Liver (tissue), 9 donors: ENCODE results near the gene LAMA1. TPM values are rescaled to one million over a fixed set of nuclear protein-coding genes. Genes with fewer than 3 reads are reported as not detected.

Experiments
- DNase-seq: peaks from one replicate; pipeline ENCODE4 v3.0.0-alpha.2; 2017; ENCODE audit warnings: low spot score
- H3K27ac ChIP-seq, 2 donors: one replicate each; pipeline ENCODE4 v1.7.0; 2013; ENCODE audit warnings: inconsistent platforms in 2 of 2, low read length in 2 of 2, control low read depth in 1 of 2, low read depth in 1 of 2, mild to moderate bottlenecking in 1 of 2
- H3K27me3 ChIP-seq, 4 donors: one replicate each; pipeline versions ENCODE4 v1.6.1 to v1.7.0; 2013; ENCODE audit warnings: low read length in 3 of 4, inconsistent platforms in 1 of 4, mild to moderate bottlenecking in 1 of 4, moderate library complexity in 1 of 4; ENCODE audit not compliant: control insufficient read depth in 4 of 4, insufficient read depth in 4 of 4
- H3K36me3 ChIP-seq, 4 donors: one replicate each; pipeline versions ENCODE4 v1.6.1 to v1.7.0; 2013; ENCODE audit warnings: low read length in 3 of 4, mild to moderate bottlenecking in 3 of 4, low read depth in 1 of 4, moderate library complexity in 1 of 4; ENCODE audit not compliant: control insufficient read depth in 4 of 4, insufficient read depth in 3 of 4
- H3K4me1 ChIP-seq, 4 donors: one replicate each; pipeline versions ENCODE4 v1.6.1 to v1.7.0; 2013; ENCODE audit warnings: low read length in 3 of 4, mild to moderate bottlenecking in 3 of 4, moderate library complexity in 1 of 4; ENCODE audit not compliant: control insufficient read depth in 4 of 4, insufficient read depth in 4 of 4
- H3K4me3 ChIP-seq, 3 donors: one replicate each; pipeline versions ENCODE4 v1.6.1 to v1.7.0; 2013; ENCODE audit warnings: low read length in 3 of 3, control low read depth in 1 of 3, low read depth in 1 of 3, mild to moderate bottlenecking in 1 of 3
- H3K9ac ChIP-seq, 2 donors: one replicate each; pipeline ENCODE4 v1.7.0; 2013; ENCODE audit warnings: low read length in 2 of 2, mild to moderate bottlenecking in 2 of 2, moderate library complexity in 2 of 2, control low read depth in 1 of 2, low read depth in 1 of 2
- H3K9me3 ChIP-seq, 4 donors: one replicate each; pipeline versions ENCODE4 v1.6.1 to v1.7.0; 2013; ENCODE audit warnings: low read length in 3 of 4; ENCODE audit not compliant: control insufficient read depth in 4 of 4
- EGR1 ChIP-seq, 2 donors: IDR thresholded peaks; 2 replicates each; pipeline ENCODE4 v1.6.1; 2016 to 2018; ENCODE audit warnings: antibody characterized with exemption in 2 of 2, low read depth in 2 of 2
- FOXA1 ChIP-seq: IDR thresholded peaks from 2 replicates; pipeline ENCODE4 v1.6.1; 2016; ENCODE audit warnings: antibody characterized with exemption
- FOXA2 ChIP-seq: IDR thresholded peaks from 2 replicates; pipeline ENCODE4 v1.6.1; 2016; ENCODE audit warnings: antibody characterized with exemption
- GABPA ChIP-seq, 2 donors: IDR thresholded peaks in 1 of 2; conservative IDR thresholded peaks in 1 of 2; 2 replicates each; pipeline ENCODE4 v1.6.1; 2016; ENCODE audit warnings: antibody characterized with exemption in 2 of 2, mild to moderate bottlenecking in 1 of 2, moderate library complexity in 1 of 2
- NR2F2 ChIP-seq: IDR thresholded peaks from 2 replicates; pipeline ENCODE4 v1.6.1; 2016; ENCODE audit warnings: antibody characterized with exemption
- RAD21 ChIP-seq, 2 donors: IDR thresholded peaks; 2 replicates each; pipeline ENCODE4 v1.6.1; 2016; ENCODE audit warnings: antibody characterized with exemption in 2 of 2, mild to moderate bottlenecking in 2 of 2
- SP1 ChIP-seq: IDR thresholded peaks from 2 replicates; pipeline ENCODE4 v1.6.1; 2018; ENCODE audit warnings: antibody characterized with exemption, mild to moderate bottlenecking
- YY1 ChIP-seq: IDR thresholded peaks from 2 replicates; pipeline ENCODE4 v1.6.1; 2016; ENCODE audit warnings: antibody characterized with exemption, mild to moderate bottlenecking
- WGBS: extraction: QIAGEN DNeasy Blood & Tissue Kit; methylation state at CpG from one replicate; pipeline ENCODE4 v1.1.7; 2013; 5-methylcytosine and 5-hydroxymethylcytosine counted together
- polyA plus RNA-seq, 2 donors: library from polyadenylated mRNA; stranded (reverse) in 1 of 2; unstranded in 1 of 2; fragments of 200-250 nt in 1 of 2; fragments of >200 nt in 1 of 2; fragmentation: Nextera tagmentation in 1 of 2; extraction: Ambion mirVana in 1 of 2; gene quantifications; one replicate each; pipeline versions ENCODE4 v1.2.1 to v1.2.3, GENCODE V29; 2013 to 2015
- total RNA-seq, 2 donors: library from RNA; depleted of rRNA; stranded (reverse); fragments of >200 nt; gene quantifications; one replicate each; pipeline ENCODE4 v1.2.3, GENCODE V29; 2014
- TF ChIP-seq, protein P1 (sequence below): IDR thresholded peaks from 2 replicates; pipeline ENCODE4 v1.6.1; 2016; ENCODE audit warnings: antibody characterized with exemption
- TF ChIP-seq, protein P2 (sequence below): fragments of 150-350 bp; IDR thresholded peaks from 2 replicates; pipeline ENCODE4 v1.5.1; 2017; ENCODE audit warnings: improper control_type of control experiment, low read depth, low read length; ENCODE audit not compliant: missing input control
- TF ChIP-seq, protein P3 (sequence below): IDR thresholded peaks from 2 replicates; pipeline ENCODE4 v1.6.1; 2016; ENCODE audit warnings: antibody characterized with exemption, mild to moderate bottlenecking
- TF ChIP-seq, protein P4 (sequence below): IDR thresholded peaks from 2 replicates; pipeline ENCODE4 v1.6.1; 2016; ENCODE audit warnings: antibody characterized with exemption
- donor health status: healthy.
- donor health status: healthy.
- donor health status: healthy.
- donor health status: healthy.
- donor health status: healthy.

LAMA1 gene
- total and polyA plus RNA-seq, 4 donors = 0.05 to 0.67 (median 0.43) TPM

DNA sequence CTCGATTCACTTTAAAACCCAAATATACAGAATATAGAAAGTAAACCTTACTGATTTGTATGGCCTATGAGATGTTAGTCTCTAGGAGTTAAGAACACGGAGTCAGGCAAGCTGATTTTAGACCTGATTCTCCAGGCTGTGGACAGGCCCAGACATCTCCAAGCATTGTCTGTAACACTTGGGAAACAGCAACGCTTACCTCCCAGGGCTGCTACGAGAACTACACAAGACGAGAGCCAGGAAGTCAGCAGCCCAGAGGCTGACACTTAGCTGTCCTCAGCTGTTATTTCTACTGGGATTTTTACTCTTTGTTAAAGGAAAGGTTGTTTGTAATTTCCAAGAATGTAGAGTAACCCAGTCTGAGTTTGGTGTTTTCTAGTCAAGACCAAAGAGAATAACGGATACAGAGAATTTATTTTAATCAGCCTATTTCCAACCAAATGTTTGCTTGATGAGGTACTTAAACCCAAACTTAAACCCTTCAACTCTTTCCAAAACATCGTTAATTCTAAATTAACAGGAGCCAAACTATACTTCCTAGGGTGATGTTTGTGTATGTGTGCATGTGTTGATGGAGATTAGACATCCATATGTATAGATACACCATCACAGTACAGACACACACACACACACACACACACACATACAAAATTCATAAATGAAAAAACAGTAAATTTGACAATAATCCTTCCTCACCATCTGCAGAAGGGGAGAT lies 123.4 kb downstream of the LAMA1 start:
- Histone ChIP-seq H3K9ac (no peak overlapping the region), H3K27ac (no peak overlapping the region), H3K9me3 (no peaks in the 10 kb centered on the region), H3K27me3 (peaks cover 0 to 3% (median 0%) of the 10 kb centered on the region in 4 donors), H3K4me1 (no peaks in the 10 kb centered on the region), H3K36me3 (no peaks in the 10 kb centered on the region), H3K4me3 (no peak overlapping the region)
- no peak for DNase-seq
- WGBS = 77% methylated on average over 7 of the region's 7 CpGs
- TF ChIP-seq, protein P1, sequence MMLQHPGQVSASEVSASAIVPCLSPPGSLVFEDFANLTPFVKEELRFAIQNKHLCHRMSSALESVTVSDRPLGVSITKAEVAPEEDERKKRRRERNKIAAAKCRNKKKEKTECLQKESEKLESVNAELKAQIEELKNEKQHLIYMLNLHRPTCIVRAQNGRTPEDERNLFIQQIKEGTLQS = no peak
- TF ChIP-seq FOXA1 (no peak), RAD21 (IDR thresholded peaks at IDR 0.05) (no peak), GABPA (IDR thresholded peaks at IDR 0.05 in 1 of 2, conservative IDR thresholded peaks at IDR 0.05 in 1 of 2) (no peak), YY1 (no peak), EGR1 (IDR thresholded peaks at IDR 0.05; ENCODE audit: low read depth in 2 of 2) (no peak)

DNA sequence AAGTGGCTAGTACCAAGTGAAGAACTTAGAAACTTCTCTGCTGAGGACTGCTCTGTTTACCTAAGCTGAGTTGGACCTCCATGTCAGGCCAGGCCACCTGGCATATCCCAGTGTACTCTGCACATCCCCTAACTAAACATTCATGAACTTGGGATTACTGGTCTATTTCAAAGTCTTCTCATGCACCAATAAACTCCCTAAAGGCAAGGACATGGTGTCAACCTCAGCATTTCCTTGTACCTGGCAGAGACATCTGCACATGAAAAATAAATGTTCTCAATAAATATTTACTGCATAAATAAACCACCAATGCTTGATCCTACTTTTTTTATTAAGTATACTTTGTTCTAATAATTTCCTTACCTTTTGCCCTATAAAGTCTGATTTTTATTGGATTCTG lies 124.8 kb downstream of the LAMA1 start:
- no peaks in the 10 kb centered on the region for H3K36me3 ChIP-seq
- H3K4me1 ChIP-seq = no peaks in the 10 kb centered on the region
- DNase-seq = no peak
- no peak overlapping the region for H3K27ac ChIP-seq
- no peak overlapping the region for H3K4me3 ChIP-seq
- peaks cover 0 to 3% (median 0%) of the 10 kb centered on the region in 4 donors for H3K27me3 ChIP-seq
- TF ChIP-seq, protein P2, sequence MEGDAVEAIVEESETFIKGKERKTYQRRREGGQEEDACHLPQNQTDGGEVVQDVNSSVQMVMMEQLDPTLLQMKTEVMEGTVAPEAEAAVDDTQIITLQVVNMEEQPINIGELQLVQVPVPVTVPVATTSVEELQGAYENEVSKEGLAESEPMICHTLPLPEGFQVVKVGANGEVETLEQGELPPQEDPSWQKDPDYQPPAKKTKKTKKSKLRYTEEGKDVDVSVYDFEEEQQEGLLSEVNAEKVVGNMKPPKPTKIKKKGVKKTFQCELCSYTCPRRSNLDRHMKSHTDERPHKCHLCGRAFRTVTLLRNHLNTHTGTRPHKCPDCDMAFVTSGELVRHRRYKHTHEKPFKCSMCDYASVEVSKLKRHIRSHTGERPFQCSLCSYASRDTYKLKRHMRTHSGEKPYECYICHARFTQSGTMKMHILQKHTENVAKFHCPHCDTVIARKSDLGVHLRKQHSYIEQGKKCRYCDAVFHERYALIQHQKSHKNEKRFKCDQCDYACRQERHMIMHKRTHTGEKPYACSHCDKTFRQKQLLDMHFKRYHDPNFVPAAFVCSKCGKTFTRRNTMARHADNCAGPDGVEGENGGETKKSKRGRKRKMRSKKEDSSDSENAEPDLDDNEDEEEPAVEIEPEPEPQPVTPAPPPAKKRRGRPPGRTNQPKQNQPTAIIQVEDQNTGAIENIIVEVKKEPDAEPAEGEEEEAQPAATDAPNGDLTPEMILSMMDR = no peak
- TF ChIP-seq FOXA1 (no peak), SP1 (no peak), NR2F2 (no peak), FOXA2 (no peak), EGR1 (IDR thresholded peaks at IDR 0.05; ENCODE audit: low read depth in 2 of 2) (no peak), RAD21 (IDR thresholded peaks at IDR 0.05) (no peak), YY1 (no peak), GABPA (IDR thresholded peaks at IDR 0.05 in 1 of 2, conservative IDR thresholded peaks at IDR 0.05 in 1 of 2) (no peak)
- TF ChIP-seq, protein P3, sequence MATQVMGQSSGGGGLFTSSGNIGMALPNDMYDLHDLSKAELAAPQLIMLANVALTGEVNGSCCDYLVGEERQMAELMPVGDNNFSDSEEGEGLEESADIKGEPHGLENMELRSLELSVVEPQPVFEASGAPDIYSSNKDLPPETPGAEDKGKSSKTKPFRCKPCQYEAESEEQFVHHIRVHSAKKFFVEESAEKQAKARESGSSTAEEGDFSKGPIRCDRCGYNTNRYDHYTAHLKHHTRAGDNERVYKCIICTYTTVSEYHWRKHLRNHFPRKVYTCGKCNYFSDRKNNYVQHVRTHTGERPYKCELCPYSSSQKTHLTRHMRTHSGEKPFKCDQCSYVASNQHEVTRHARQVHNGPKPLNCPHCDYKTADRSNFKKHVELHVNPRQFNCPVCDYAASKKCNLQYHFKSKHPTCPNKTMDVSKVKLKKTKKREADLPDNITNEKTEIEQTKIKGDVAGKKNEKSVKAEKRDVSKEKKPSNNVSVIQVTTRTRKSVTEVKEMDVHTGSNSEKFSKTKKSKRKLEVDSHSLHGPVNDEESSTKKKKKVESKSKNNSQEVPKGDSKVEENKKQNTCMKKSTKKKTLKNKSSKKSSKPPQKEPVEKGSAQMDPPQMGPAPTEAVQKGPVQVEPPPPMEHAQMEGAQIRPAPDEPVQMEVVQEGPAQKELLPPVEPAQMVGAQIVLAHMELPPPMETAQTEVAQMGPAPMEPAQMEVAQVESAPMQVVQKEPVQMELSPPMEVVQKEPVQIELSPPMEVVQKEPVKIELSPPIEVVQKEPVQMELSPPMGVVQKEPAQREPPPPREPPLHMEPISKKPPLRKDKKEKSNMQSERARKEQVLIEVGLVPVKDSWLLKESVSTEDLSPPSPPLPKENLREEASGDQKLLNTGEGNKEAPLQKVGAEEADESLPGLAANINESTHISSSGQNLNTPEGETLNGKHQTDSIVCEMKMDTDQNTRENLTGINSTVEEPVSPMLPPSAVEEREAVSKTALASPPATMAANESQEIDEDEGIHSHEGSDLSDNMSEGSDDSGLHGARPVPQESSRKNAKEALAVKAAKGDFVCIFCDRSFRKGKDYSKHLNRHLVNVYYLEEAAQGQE = no peak
- TF ChIP-seq, protein P4, sequence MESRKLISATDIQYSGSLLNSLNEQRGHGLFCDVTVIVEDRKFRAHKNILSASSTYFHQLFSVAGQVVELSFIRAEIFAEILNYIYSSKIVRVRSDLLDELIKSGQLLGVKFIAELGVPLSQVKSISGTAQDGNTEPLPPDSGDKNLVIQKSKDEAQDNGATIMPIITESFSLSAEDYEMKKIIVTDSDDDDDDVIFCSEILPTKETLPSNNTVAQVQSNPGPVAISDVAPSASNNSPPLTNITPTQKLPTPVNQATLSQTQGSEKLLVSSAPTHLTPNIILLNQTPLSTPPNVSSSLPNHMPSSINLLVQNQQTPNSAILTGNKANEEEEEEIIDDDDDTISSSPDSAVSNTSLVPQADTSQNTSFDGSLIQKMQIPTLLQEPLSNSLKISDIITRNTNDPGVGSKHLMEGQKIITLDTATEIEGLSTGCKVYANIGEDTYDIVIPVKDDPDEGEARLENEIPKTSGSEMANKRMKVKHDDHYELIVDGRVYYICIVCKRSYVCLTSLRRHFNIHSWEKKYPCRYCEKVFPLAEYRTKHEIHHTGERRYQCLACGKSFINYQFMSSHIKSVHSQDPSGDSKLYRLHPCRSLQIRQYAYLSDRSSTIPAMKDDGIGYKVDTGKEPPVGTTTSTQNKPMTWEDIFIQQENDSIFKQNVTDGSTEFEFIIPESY = no peak
- no peak overlapping the region for H3K9ac ChIP-seq
- no peaks in the 10 kb centered on the region for H3K9me3 ChIP-seq
